WTC11 (cell line): ENCODE results near the gene CACNA1C.

Experiments
- AFF4 ChIP-seq: sonication (generic); formaldehyde crosslinking; IDR thresholded peaks from 2 replicates; pipeline ENCODE4 v1.8.1; 2023; ENCODE audit warnings: mild to moderate bottlenecking, missing genetic modification reagents, borderline replicate concordance
- ATF3 ChIP-seq: sonication (generic); formaldehyde crosslinking; conservative IDR thresholded peaks from 2 replicates; pipeline ENCODE4 v1.8.1; 2022; ENCODE audit warnings: mild to moderate bottlenecking, missing genetic modification reagents
- ATF6 ChIP-seq: sonication (generic); formaldehyde crosslinking; IDR thresholded peaks from 2 replicates; pipeline ENCODE4 v1.8.1; 2023; ENCODE audit warnings: mild to moderate bottlenecking, missing genetic modification reagents
- CREM ChIP-seq: sonication (generic); formaldehyde crosslinking; IDR thresholded peaks from 2 replicates; pipeline ENCODE4 v1.8.1; 2022; ENCODE audit warnings: mild to moderate bottlenecking, missing genetic modification reagents, moderate library complexity
- CTCF ChIP-seq: fragments of 200-600 bp; IDR thresholded peaks from 2 replicates; pipeline ENCODE4 v1.8.0; 2022; ENCODE audit warnings: antibody characterized with exemption
- ELF4 ChIP-seq: sonication (generic); formaldehyde crosslinking; IDR thresholded peaks from 2 replicates; pipeline ENCODE4 v1.8.1; 2022; ENCODE audit warnings: low read depth, mild to moderate bottlenecking, moderate library complexity, missing genetic modification reagents
- ESRRA ChIP-seq: sonication (generic); formaldehyde crosslinking; IDR thresholded peaks from 2 replicates; pipeline ENCODE4 v1.8.1; 2022; ENCODE audit warnings: mild to moderate bottlenecking, missing genetic modification reagents, borderline replicate concordance
- GABPB1 ChIP-seq: sonication (generic); formaldehyde crosslinking; IDR thresholded peaks from 2 replicates; pipeline ENCODE4 v1.8.1; 2023; ENCODE audit warnings: mild to moderate bottlenecking, missing genetic modification reagents
- NFE2L1 ChIP-seq: sonication (generic); formaldehyde crosslinking; IDR thresholded peaks from 2 replicates; pipeline ENCODE4 v1.8.1; 2023; ENCODE audit warnings: missing genetic modification reagents
- NR2C2 ChIP-seq: sonication (generic); formaldehyde crosslinking; IDR thresholded peaks from 2 replicates; pipeline ENCODE4 v1.8.0; 2022; ENCODE audit warnings: mild to moderate bottlenecking, missing genetic modification reagents
- USF2 ChIP-seq: sonication (generic); formaldehyde crosslinking; IDR thresholded peaks from 2 replicates; pipeline ENCODE4 v1.8.1; 2023; ENCODE audit warnings: mild to moderate bottlenecking, missing genetic modification reagents, moderate library complexity
- ZBTB43 ChIP-seq: sonication (generic); formaldehyde crosslinking; IDR thresholded peaks from 2 replicates; pipeline ENCODE4 v1.8.1; 2023; ENCODE audit warnings: mild to moderate bottlenecking, missing genetic modification reagents

- TF ChIP-seq ATF6 (no peak), CTCF (no peak), USF2 (CRISPR knock-in tag) (no peak), GABPB1 (CRISPR knock-in tag) (no peak), ZBTB43 (CRISPR knock-in tag) (no peak), CREM (CRISPR knock-in tag) (no peak), AFF4 (CRISPR knock-in tag) (no peak), ESRRA (CRISPR knock-in tag) (no peak), NR2C2 (no peak), NFE2L1 (CRISPR knock-in tag) (no peak), ELF4 (CRISPR knock-in tag) (no peak), ATF3 (CRISPR knock-in tag) (no peak)
These were observed 188.2 kb downstream of the CACNA1C start for GRCh38 chr12:2240984-2241383.
